GM21515 (cell line): ENCODE results near the gene RUFY1.

Source experiments
- ATAC-seq: cut with Tn5 transposase; IDR thresholded peaks from one replicate; pipeline ENCODE4 v1.9.1; 2021; ENCODE audit not compliant: unreplicated experiment

Gene RUFY1

DNA sequence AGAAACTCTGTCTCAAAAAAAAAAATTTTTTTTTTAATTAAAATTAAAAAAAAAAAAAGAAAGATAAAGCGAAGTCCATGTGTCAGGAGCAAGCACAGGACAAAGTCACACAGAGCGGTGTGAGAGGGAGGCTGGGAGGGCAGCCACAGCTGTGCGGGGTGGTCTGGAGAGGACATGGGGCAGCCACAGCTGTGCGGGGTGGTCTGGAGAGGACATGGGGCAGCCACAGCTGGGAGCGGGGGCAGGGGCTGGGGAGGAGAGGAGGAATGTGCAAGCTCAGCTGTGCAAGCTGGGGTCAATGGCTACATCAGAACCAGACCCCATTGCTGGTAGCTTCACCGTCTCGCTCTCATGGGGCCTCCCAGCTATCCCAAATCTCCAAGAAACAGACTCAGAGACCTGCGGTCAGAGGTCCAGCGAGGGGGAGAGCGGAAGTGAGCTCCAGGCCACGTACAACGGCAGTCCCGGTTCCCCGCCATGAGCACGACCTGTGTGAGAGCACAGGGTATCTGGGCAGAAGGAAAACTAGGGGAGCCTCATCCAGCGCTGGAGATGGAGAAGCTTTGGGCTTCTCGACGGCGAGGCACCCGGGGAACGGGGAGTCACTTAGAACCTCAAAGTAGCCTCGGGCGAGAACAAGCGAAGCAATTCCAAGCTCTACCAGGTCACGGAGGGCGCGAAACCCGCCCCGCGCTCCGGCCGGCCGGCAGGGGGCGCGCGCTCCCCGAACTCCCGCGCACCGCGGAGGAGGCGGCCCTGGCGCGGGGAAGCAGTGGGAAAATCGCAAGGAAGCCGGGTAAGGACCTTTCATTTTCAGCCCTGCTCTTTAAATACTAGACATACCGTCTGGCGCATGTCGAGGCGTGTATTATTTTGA lies 107.2 kb downstream of the RUFY1 start:
- peak; percentile 91 for ATAC-seq

GRCh38 chr5:179658179-179658856 lies 108.0 kb downstream of the RUFY1 start:
- peak; percentile 52 for ATAC-seq
